ENCODE data around the gene SCFD1.

Gene SCFD1

DNA sequence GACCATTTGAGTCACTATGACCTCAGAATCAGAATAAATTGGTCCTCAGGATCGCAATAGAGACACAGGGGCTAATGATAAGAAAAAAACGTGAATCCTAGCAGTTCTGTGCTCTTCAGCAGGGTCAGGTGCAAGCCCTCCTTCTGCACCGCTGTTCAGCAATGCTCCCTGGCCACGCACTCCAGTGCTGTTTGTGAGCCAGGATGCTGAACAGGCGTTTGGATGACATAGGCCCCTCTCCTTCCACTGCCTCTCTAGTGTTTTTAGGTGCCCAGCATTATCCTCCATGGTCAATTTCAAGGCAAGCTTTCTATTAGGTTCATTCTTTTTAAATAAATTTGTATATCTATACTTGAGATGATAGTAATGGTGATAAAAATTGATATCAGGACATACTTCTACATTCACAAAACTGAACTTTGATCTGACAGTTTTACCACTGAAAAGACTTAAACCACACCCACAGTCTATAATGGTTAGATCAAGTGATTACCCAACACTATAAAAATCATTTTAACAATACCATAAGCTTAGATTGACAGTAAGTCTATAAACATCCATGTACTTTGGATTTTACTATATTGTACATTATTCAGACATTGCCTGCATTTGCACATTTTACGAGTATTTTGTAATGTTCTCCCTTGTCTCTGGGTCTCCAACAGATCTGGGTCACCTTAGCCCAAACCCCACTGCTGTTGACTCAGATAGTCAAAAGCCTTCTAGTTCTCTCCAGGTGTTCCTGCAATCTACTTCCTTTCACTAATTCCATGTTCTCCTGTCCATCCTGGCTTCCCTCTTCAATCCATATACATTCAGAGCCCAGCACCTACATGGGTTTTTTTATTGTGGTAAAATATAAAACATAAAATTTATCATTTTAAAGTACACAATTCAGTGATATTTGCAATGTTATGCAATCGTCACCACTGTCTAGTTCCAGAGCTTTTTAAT, 137.3 kb downstream of the SCFD1 start:
- DNase-seq = no peak

DNA sequence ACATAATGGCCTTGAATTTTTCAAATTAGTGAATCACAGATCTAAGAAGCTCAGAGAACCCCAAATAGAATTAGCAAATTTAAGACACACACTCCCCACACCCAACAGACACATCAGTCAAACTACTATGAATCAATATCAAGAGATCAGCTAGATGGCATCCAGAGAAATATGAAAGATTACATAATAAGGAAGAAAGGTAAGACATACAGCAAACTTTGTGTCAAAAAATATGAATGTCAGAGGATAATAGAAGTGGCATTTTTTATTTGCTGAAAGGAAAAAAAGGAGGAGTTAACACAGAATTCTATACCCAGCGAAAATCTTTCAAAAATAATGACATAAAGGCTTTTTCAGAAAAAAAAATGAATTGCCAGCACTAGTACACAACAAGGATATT, 141.8 kb downstream of the SCFD1 start:
- DNase-seq = no peak

DNA sequence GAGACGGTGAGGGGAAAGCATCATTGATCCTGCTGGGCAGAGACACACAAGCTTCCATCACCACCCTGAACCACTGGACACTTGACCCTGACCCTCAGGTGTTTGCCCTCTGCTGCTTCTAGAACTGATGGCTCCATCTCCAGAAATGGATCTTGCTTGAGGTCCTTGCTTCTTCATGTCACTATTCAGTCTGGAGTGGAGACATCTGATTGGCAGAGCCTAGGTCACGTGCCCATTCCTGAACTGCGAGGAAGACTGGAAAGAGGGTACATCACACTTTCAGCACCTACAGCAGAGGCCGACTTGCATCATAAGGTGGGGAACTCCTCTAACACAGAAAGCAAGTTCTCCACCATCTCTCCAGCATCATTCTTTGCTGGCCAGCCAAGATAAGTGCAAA, 145.5 kb downstream of the SCFD1 start:
- no peak for DNase-seq

DNA sequence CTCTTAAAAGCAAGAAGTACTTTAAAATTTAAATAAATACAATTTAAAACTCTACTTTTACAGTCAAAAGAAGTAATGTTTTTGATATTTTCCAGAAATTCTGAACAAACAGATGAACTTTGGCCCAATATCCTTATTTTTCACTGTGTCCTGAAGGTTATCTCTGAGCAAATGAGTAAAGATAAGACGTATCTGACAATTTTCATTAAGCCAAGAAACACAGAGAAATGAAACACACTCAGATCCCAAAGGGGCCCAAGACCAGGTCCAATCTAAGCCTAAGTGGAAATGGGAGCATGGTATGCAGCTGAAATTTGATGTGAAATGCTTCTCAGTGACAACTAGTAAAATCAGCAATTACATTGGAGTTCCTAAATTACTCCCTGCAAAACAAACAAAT, 146.7 kb downstream of the SCFD1 start:
- DNase-seq = no peak

DNA sequence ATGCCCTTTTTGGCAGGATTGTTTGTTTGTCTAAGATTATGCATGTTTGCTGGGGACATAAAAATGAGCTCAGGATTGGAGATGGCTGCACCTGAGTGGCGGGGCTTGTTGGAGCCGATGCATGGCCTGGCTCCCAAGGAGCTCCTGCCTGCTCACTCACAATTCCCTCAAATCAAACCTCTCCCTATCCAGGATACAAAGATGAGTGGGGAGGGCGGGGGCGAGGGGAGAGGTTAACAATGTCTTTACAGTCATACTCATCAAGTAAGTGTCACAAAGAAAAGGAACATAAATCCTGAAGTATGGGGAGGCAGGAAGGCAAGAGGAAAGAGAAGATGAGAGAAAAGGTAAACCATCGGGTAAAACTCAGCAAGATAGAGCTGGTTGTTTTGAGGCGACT, 148.3 kb downstream of the SCFD1 start:
- DNase-seq = no peak

DNA sequence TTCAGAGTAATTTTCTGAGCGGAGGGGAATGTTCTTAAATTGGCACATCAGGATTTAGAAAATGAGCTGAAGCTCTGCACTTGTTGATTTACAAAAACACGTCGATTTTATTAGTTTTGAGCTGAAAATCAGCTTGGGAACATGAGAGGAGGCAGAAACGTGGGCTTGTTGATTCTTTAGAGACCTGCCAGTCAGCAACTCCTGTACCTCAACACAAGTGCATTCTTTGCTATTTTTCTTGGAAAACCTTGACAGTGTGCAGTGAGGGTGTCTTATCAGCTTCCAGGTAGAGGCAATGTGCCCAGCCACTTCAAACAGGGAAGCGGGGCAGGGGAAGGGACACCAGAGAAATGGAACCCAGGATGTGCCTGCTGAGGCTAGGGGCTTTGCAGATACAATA, 149.5 kb downstream of the SCFD1 start:
- DNase-seq = no peak

DNA sequence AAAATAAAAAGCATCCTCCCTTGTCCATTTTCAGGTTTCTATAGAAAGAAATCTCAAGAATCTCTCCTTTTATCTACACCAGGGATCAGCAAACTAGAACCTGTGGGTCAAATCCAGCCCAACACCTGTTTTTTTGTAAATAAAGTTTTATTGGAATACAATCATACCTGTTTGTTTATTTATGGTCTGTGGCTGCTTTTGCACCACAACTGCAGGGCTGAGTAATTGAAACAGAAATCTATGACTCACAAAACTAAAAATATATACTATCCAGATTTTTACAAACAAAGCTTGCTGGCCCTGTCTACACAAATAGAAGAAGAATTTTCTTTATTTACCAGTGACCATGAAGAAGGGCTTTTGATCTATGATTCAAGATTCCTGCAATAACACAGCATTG, 157.1 kb downstream of the SCFD1 start:
- DNase-seq = no peak

Data from amniotic stem cell (primary cell).